AG04450 (cell line): ENCODE measurements around the gene PPP2R5E. TPM values are rescaled to one million over a fixed set of nuclear protein-coding genes. Genes with fewer than 3 reads are reported as not detected.

Experiments used
- CTCF ChIA-PET: fragments of 300-600, 350-600 bp; formaldehyde crosslinking; extraction: SDS; loops from one replicate; lab custom pipeline; 2022; ENCODE audit warnings: antibody characterized with exemption, inconsistent platforms; lab: Charles Lee
- POLR2A ChIA-PET: fragments of 350-600 bp; formaldehyde crosslinking; extraction: SDS; loops from one replicate; lab custom pipeline; 2021; ENCODE audit warnings: antibody characterized with exemption, inconsistent platforms; lab: Yijun Ruan, JAX
- DNase-seq: peaks from one replicate; pipeline ENCODE4 v3.0.0-alpha.2; 2011; ENCODE audit warnings: low read depth, low spot score
- H3K27ac ChIP-seq: one replicate; pipeline ENCODE4 v1.5.1; 2012; ENCODE audit warnings: low read depth, low read length, control low read depth
- H3K27me3 ChIP-seq: one replicate; pipeline ENCODE4 v1.6.0; 2012; ENCODE audit warnings: low read length; ENCODE audit not compliant: control insufficient read depth, insufficient read depth
- H3K4me3 ChIP-seq: 2 replicates; pipeline ENCODE4 v1.5.1; 2011; ENCODE audit warnings: mild to moderate bottlenecking, low read depth, low read length, control low read depth
- H3K9me3 ChIP-seq: 2 replicates; pipeline ENCODE4 v1.5.1; 2012; ENCODE audit warnings: low read length; ENCODE audit not compliant: control insufficient read depth, insufficient read depth
- polyA plus RNA-seq: library from polyadenylated mRNA; depleted of rRNA; stranded (reverse); fragments of >200 nt; gene quantifications from 2 replicates; pipeline ENCODE4 v1.2.3, GENCODE V29; 2011
- TF ChIP-seq, protein P1 (sequence below): IDR thresholded peaks from 2 replicates; pipeline ENCODE4 v1.5.1; 2011; ENCODE audit warnings: low read depth, low read length, control low read depth, inconsistent platforms

PPP2R5E gene
- polyA plus RNA-seq, 1 experiment: 20.3 TPM

GRCh38 chr14:63393012-63393411 lies 150.2 kb downstream of the PPP2R5E start:
- TF ChIP-seq, protein P1, sequence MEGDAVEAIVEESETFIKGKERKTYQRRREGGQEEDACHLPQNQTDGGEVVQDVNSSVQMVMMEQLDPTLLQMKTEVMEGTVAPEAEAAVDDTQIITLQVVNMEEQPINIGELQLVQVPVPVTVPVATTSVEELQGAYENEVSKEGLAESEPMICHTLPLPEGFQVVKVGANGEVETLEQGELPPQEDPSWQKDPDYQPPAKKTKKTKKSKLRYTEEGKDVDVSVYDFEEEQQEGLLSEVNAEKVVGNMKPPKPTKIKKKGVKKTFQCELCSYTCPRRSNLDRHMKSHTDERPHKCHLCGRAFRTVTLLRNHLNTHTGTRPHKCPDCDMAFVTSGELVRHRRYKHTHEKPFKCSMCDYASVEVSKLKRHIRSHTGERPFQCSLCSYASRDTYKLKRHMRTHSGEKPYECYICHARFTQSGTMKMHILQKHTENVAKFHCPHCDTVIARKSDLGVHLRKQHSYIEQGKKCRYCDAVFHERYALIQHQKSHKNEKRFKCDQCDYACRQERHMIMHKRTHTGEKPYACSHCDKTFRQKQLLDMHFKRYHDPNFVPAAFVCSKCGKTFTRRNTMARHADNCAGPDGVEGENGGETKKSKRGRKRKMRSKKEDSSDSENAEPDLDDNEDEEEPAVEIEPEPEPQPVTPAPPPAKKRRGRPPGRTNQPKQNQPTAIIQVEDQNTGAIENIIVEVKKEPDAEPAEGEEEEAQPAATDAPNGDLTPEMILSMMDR: no peak
- POLR2A ChIA-PET: no interaction called here
- no peaks in the 10 kb centered on the region for H3K27me3 ChIP-seq
- no peak for DNase-seq
- no peak overlapping the region for H3K4me3 ChIP-seq
- H3K27ac ChIP-seq: no peak overlapping the region
- no peaks in the 10 kb centered on the region for H3K9me3 ChIP-seq
- CTCF ChIA-PET: no interaction called here

DNA sequence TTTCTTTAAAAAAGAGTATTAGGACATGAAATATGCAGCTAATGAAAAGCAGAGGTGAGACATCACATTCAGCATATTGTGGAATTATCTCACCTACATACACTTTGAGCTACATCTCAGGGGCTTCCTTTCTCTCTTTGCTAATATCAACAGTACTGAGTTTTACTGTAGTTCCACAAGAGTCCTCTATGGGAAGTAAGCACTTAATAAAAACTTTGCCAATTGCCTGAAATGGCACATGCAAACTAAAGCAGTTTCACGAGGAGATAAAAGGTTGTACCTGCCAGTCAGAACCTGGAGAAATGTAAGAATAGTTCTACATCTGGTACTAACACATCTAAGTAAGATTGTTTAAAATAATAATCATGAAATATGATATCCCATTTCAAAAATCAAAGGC lies 150.9 kb downstream of the PPP2R5E start:
- Histone ChIP-seq H3K4me3 (no peak overlapping the region), H3K9me3 (no peaks in the 10 kb centered on the region), H3K27ac (no peak overlapping the region), H3K27me3 (no peaks in the 10 kb centered on the region)
- TF ChIP-seq, protein P1: no peak
- no peak for DNase-seq
- ChIA-PET POLR2A (interaction anchor here (0.7 kb wide), 1 partner anchor 14 kb away, joined by 3 read pairs; no protein-coding TSS in a partner anchor), CTCF (no interaction called here)

DNA sequence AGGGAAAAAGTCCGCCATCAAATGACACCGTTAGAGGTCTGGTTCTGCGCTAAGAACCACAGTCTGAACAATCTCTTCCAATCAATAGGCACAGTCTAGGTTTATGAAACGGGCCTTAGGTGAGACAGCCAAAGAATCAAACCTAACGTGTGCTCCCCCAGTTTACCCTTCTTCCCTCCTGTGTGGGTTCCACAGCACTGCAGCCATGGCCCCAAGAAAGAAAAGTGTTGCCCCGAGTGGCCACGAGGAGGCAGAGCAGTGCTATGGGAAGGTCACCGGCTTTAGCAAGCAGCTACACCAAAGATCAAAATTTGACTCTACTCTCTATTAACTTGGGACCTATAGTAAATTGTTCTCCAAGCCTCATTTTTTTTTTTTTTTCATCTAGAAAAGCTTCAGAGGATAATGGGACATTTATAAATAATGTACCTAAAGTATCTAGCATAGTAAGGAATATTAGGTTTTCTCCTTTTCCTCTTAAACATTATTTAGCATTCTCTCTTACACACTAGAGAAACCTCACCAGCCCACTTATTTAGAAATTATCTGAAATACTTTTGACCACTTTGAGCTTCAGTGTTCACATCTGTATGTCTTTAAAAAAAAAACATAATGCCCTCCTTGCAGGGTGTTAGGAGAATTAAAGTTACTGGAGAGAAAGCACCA lies 154.3 kb downstream of the PPP2R5E start:
- ChIA-PET POLR2A (interaction anchor here (0.7 kb wide), 1 partner anchor 381 kb away, joined by 4 read pairs; no protein-coding TSS in a partner anchor), CTCF (interaction anchor here (0.6 to 3.3 kb wide), 54 partner anchors 8 to 915 kb away, joined by 3 to 35 read pairs (median 4); partner anchors contain the start of genes PPP2R5E, SYNE2 and WDR89)
- no peak overlapping the region for H3K27ac ChIP-seq
- H3K27me3 ChIP-seq: no peaks in the 10 kb centered on the region
- H3K9me3 ChIP-seq: no peaks in the 10 kb centered on the region
- no peak overlapping the region for H3K4me3 ChIP-seq
- TF ChIP-seq, protein P1: peak; percentile 91
- peak; percentile 18 for DNase-seq

- TF ChIP-seq, protein P1: no peak
- no peaks in the 10 kb centered on the region for H3K9me3 ChIP-seq
- no peak overlapping the region for H3K4me3 ChIP-seq
- no peaks in the 10 kb centered on the region for H3K27me3 ChIP-seq
- CTCF ChIA-PET: interaction anchor here (0.6 to 3.3 kb wide), 8 partner anchors 16 to 1245 kb away, joined by 3 to 35 read pairs (median 6); partner anchors contain the start of genes HSPA2 and PPP2R5E
- H3K27ac ChIP-seq: no peak overlapping the region
- DNase-seq: no peak
- POLR2A ChIA-PET: no interaction called here
Measured at GRCh38 chr14:63387711-63388110, 155.5 kb downstream of the PPP2R5E start.

DNA sequence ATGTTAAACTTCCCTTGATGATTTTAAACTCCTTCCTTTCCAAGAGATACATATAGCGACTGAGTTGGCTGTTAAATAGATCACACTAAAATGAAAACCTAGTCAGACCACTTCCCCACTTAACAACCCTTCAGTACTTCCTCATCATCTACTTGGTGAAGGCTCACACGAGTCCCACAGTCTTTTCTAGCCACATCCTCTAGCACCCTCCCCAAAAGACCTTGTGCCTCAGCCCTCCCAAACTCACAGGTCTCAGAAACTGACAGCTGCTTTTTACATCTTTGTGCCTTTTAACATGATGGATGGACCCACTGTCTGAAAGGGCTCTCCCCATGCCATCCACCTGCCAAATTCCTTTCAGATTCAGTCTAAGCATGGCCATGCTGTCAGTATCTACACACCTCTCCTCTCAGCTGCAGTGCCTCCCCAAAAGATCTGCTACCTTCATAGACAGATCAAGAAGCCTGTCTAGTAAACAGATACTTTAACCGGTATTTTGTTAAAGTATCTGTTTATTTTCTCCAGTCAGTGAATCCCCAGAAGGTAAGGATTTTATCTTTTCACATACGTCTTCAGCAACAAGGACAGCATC lies 159.3 kb downstream of the PPP2R5E start:
- no peak for DNase-seq
- TF ChIP-seq, protein P1: no peak
- CTCF ChIA-PET: interaction anchor here (0.9 to 1.0 kb wide), 2 partner anchors 11 to 166 kb away, joined by 3 read pairs; no protein-coding TSS in a partner anchor
- no peak overlapping the region for H3K27ac ChIP-seq
- POLR2A ChIA-PET: no interaction called here
- no peaks in the 10 kb centered on the region for H3K27me3 ChIP-seq
- H3K4me3 ChIP-seq: no peak overlapping the region
- H3K9me3 ChIP-seq: no peaks in the 10 kb centered on the region
